Upper lobe of right lung (tissue), 1 donor: ENCODE results near the gene NR2C2AP. TPM values are rescaled to one million over a fixed set of nuclear protein-coding genes. Genes with fewer than 3 reads are reported as not detected.

Source experiments
- ATAC-seq: fragments of 200-7000 bp; cut with Tn5 transposase; one replicate; pipeline ENCODE4 v1.9.1; 2020; ENCODE audit warnings: mild to moderate bottlenecking, moderate library complexity
- DNase-seq: peaks from one replicate; pipeline ENCODE4 v3.0.0-alpha.2; 2020
- H3K27ac ChIP-seq: fragments of 200-600 bp; one replicate; pipeline ENCODE4 v1.8.0; 2022
- H3K27me3 ChIP-seq: fragments of 200-600 bp; one replicate; pipeline ENCODE4 v1.8.0; 2022; ENCODE audit warnings: mild to moderate bottlenecking
- H3K36me3 ChIP-seq: fragments of 200-600 bp; one replicate; pipeline ENCODE4 v1.8.0; 2022
- H3K4me1 ChIP-seq: fragments of 200-600 bp; one replicate; pipeline ENCODE4 v1.8.0; 2022
- H3K4me3 ChIP-seq: fragments of 200-600 bp; one replicate; pipeline ENCODE4 v1.8.0; 2022; ENCODE audit warnings: mild to moderate bottlenecking
- H3K9me3 ChIP-seq: fragments of 200-600 bp; one replicate; pipeline ENCODE4 v1.8.0; 2022
- intact Hi-C: fragments of 100-400 bp; cut with DNase I; formaldehyde crosslinking; loops from one replicate; pipeline ENCODE4 v1.11.0; 2022
- total RNA-seq: library from RNA; stranded (reverse); fragmentation: NEBNext Ultra II Directional; extraction: Animal tissue kit (Norgen Biotek cat#: 25700); gene quantifications from one replicate; pipeline ENCODE4 v1.2.1, GENCODE V29; 2021
- TF ChIP-seq, protein P1 (sequence below): fragments of 200-600 bp; IDR thresholded peaks from one replicate; pipeline ENCODE4 v1.8.0; 2022; ENCODE audit warnings: antibody characterized with exemption
- donor health status: DM: no; HTN: yes; CAD: no; lungs with severe emphysema.

NR2C2AP gene
- total RNA-seq, 1 donor from 2014 or later: 12.6 TPM

DNA sequence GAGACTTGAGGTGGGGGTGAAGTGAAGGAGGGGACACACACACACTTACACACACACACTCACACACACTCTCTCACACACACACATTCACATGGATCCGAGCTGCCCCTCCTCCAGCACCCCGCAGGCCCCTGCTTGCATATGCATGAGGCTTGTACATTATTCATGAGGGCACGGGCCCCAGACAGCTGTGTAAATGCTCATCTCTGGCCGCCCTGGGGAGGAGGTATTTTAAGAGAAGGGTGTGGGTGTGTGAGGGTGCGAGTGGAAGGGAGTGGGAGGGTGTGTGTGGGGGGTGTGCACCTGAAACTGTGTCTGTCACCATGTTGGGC is 10.9 kb upstream of the NR2C2AP start:
- H3K27me3 ChIP-seq: peaks cover 31% of the 10 kb centered on the region
- no peak for ATAC-seq
- intact Hi-C loops: no loop called here

DNA sequence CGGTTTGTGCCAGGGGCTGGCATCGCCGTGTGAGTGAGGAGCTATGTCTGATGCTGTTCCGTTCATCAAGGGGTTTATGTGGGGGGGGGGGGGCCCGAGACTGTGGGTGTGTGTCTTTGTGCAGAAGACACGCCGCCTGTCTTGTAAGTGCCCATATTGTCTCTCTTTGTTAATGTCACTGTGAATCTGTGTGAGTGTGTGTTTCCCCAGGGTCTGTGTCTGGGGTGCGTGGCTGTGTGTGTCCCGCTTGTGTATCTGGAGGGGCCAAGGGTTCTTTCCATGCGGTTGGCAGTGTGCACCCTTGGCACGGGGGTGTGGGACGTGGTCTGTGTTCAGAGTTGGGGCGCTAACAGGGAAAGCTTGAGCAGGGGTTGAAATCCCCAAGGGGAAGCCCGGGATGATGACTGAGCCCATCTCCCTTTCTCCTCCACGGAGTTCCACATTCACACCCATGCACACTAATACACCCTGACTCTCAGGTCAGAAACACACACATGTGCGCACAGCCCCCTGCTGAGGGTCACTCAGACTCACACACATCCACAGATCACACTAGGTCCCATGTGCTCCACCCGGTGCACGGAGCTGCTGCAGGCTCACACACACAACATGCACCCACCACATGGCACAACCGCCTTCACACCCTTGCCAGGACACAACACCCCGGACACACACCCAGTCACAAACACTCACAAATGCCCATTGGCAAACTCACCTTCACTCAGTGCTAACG is 10.4 kb upstream of the NR2C2AP start:
- no peak overlapping the region for H3K4me3 ChIP-seq
- no peaks in the 10 kb centered on the region for H3K9me3 ChIP-seq
- TF ChIP-seq, protein P1, sequence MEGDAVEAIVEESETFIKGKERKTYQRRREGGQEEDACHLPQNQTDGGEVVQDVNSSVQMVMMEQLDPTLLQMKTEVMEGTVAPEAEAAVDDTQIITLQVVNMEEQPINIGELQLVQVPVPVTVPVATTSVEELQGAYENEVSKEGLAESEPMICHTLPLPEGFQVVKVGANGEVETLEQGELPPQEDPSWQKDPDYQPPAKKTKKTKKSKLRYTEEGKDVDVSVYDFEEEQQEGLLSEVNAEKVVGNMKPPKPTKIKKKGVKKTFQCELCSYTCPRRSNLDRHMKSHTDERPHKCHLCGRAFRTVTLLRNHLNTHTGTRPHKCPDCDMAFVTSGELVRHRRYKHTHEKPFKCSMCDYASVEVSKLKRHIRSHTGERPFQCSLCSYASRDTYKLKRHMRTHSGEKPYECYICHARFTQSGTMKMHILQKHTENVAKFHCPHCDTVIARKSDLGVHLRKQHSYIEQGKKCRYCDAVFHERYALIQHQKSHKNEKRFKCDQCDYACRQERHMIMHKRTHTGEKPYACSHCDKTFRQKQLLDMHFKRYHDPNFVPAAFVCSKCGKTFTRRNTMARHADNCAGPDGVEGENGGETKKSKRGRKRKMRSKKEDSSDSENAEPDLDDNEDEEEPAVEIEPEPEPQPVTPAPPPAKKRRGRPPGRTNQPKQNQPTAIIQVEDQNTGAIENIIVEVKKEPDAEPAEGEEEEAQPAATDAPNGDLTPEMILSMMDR: no peak
- intact Hi-C loops: no loop called here
- no peak for ATAC-seq
- no peak for DNase-seq
- no peaks in the 10 kb centered on the region for H3K4me1 ChIP-seq
- H3K27ac ChIP-seq: no peak overlapping the region
- H3K36me3 ChIP-seq: no peaks in the 10 kb centered on the region
- H3K27me3 ChIP-seq: peaks cover 31% of the 10 kb centered on the region

More for the DNA sequence above, 10.9 kb upstream of the NR2C2AP start:
- Histone ChIP-seq H3K27ac (no peak overlapping the region), H3K36me3 (no peaks in the 10 kb centered on the region), H3K4me1 (no peaks in the 10 kb centered on the region), H3K9me3 (no peaks in the 10 kb centered on the region), H3K4me3 (no peak overlapping the region)
- TF ChIP-seq, protein P1: no peak
- no peak for DNase-seq

GRCh38 chr19:19212916-19213315 is 9.7 kb upstream of the NR2C2AP start:
- intact Hi-C loops: no loop called here
- DNase-seq: no peak

DNA sequence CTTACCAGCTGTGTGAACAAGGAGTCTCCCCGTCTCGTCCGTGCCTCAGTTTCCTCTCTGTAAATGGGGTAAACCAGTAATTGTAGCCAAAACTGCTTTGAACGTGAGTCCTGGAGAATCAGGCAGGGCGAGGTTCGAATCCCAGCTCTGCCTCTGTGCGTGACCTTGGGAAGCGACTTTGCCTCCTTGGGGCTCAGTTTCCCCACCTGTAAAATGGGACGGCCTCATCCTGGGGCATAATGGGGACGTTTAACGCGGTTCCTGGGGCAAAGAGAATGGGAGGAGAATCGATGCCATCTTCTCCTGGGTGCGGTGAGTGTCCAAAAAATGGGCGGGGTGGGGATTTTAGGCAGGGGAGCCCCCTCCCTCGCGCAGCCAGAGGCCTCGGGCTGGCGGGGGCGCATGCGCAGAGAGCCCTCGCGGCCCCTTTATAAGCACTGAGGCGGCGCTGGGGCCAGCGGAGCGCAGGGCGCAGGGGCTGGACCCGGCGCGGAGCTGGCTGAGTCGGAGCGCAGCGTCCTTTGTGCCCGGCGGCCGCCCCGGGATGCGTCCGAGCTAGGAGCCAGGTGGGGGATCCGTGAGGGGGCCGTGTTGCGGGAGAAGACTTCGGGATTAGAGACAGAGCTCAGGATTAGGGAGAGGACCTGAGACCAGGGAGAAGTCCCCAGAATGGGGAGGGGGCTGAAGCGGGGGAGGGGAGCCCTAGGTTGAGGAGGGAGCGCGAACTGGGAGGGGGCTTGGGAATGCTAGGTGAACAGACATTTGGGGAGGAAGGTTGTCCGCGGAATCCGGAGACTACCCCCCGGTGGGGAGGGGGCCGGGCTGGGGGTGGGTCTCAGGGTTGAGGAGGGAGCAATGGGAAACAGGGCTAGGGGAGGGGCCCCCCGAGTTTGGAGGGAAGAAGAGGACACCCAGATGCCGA is 8.5 kb upstream of the NR2C2AP start, which contains the start of gene NCAN:
NCAN (plus strand) TSS at position 460 of the 922 bp plus-strand sequence. CDS start 4,996 bp downstream, outside the sequence.
- intact Hi-C loops: no loop called here
- TF ChIP-seq, protein P1: no peak
- H3K27me3 ChIP-seq: peaks cover 29% of the 10 kb centered on the region
- ATAC-seq: no peak
- H3K27ac ChIP-seq: no peak within 1 kb of the TSS
- H3K4me3 ChIP-seq: no peak within 1 kb of the TSS
- no peaks in the 10 kb centered on the region for H3K36me3 ChIP-seq
- no peak for DNase-seq
- no peaks in the 10 kb centered on the region for H3K4me1 ChIP-seq
- no peaks in the 10 kb centered on the region for H3K9me3 ChIP-seq

More at GRCh38 chr19:19212916-19213315, 9.7 kb upstream of the NR2C2AP start:
- Histone ChIP-seq H3K4me1 (no peaks in the 10 kb centered on the region), H3K27ac (no peak overlapping the region), H3K9me3 (no peaks in the 10 kb centered on the region), H3K27me3 (peaks cover 31% of the 10 kb centered on the region), H3K4me3 (no peak overlapping the region), H3K36me3 (no peaks in the 10 kb centered on the region)
- TF ChIP-seq, protein P1: no peak
- ATAC-seq: no peak

DNA sequence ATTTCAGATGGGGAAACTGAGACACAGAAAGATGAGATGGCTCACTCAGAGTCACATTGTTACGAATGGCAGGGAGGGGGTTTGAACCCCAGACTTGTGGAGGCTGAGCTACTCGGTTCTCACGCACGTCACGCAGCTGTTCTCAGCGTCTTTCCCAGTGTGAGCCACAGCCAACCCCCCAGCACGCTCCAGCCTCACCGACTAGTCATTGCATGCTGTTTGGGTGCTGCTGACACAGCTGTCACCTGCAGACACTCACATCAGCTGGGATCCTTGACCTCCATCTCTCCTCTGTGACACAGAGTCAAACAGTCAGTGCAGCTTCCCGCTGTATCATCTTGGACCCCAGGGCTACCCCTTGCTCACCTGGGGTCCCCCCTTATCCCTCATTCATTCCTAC is 6.2 kb upstream of the NR2C2AP start:
- Histone ChIP-seq H3K27me3 (peaks cover 25% of the 10 kb centered on the region), H3K4me1 (no peaks in the 10 kb centered on the region), H3K36me3 (no peaks in the 10 kb centered on the region), H3K27ac (no peak overlapping the region), H3K4me3 (no peak overlapping the region), H3K9me3 (no peaks in the 10 kb centered on the region)
- intact Hi-C loops: no loop called here
- no peak for DNase-seq
- TF ChIP-seq, protein P1: no peak
- ATAC-seq: no peak
